H9 (cell line): Measurements from ENCODE around the gene OR8B4. TPM values are rescaled to one million over a fixed set of nuclear protein-coding genes. Genes with fewer than 3 reads are reported as not detected.

Source experiments
- DNase-seq: peaks from one replicate; pipeline ENCODE4 v3.0.0-alpha.2; 2017
- H2AFZ ChIP-seq: one replicate; pipeline ENCODE4 v1.6.1; 2013; ENCODE audit warnings: mild to moderate bottlenecking, low read length, control low read depth, moderate library complexity
- H2AK5ac ChIP-seq: 2 replicates; pipeline ENCODE4 v1.6.1; 2013; ENCODE audit warnings: low read length, control low read depth, mixed read lengths; ENCODE audit not compliant: insufficient read length
- H2BK120ac ChIP-seq: one replicate; pipeline ENCODE4 v1.6.1; 2013; ENCODE audit warnings: low read depth, mild to moderate bottlenecking, low read length, control low read depth, inconsistent platforms; ENCODE audit not compliant: poor library complexity, severe bottlenecking
- H2BK12ac ChIP-seq: 2 replicates; pipeline ENCODE4 v1.6.1; 2013; ENCODE audit warnings: low read length, control low read depth, mixed read lengths, low read depth; ENCODE audit not compliant: insufficient read length
- H2BK15ac ChIP-seq: 2 replicates; pipeline ENCODE4 v1.6.1; 2013; ENCODE audit warnings: low read depth, low read length, control low read depth
- H2BK20ac ChIP-seq: one replicate; pipeline ENCODE4 v1.6.1; 2013; ENCODE audit warnings: low read depth, mild to moderate bottlenecking, low read length, control low read depth, inconsistent platforms; ENCODE audit not compliant: poor library complexity, severe bottlenecking
- H2BK5ac ChIP-seq: 2 replicates; pipeline ENCODE4 v1.6.1; 2013; ENCODE audit warnings: low read length, control low read depth, mixed read lengths; ENCODE audit not compliant: insufficient read length
- H3K14ac ChIP-seq: 2 replicates; pipeline ENCODE4 v1.6.1; 2013; ENCODE audit warnings: low read length, control low read depth; ENCODE audit not compliant: insufficient read depth
- H3K18ac ChIP-seq: 2 replicates; pipeline ENCODE4 v1.6.1; 2013; ENCODE audit warnings: low read depth, mild to moderate bottlenecking, mixed read lengths, low read length, control low read depth; ENCODE audit not compliant: insufficient read length
- H3K23ac ChIP-seq: 2 replicates; pipeline ENCODE4 v1.6.1; 2013; ENCODE audit warnings: low read length, control low read depth, mixed read lengths, low read depth; ENCODE audit not compliant: insufficient read length
- H3K23me2 ChIP-seq: 2 replicates; pipeline ENCODE4 v1.6.1; 2013; ENCODE audit warnings: low read depth, mild to moderate bottlenecking, mixed read lengths, low read length, control low read depth; ENCODE audit not compliant: insufficient read length, poor library complexity, severe bottlenecking
- H3K27ac ChIP-seq: 2 replicates; pipeline ENCODE4 v1.5.1; 2013; ENCODE audit warnings: low read length, control low read depth, mixed read lengths, low read depth; ENCODE audit not compliant: insufficient read length
- H3K27me3 ChIP-seq: 2 replicates; pipeline ENCODE4 v1.6.1; 2013; ENCODE audit warnings: low read length, control low read depth, inconsistent platforms; ENCODE audit not compliant: insufficient read depth
- H3K4ac ChIP-seq: 2 replicates; pipeline ENCODE4 v1.6.1; 2013; ENCODE audit warnings: low read depth, mild to moderate bottlenecking, control low read depth, inconsistent platforms, low read length, moderate library complexity
- H3K4me1 ChIP-seq: 2 replicates; pipeline ENCODE4 v1.6.1; 2013; ENCODE audit warnings: low read length, control low read depth, inconsistent platforms; ENCODE audit not compliant: insufficient read depth
- H3K4me2 ChIP-seq: 2 replicates; pipeline ENCODE4 v1.6.1; 2013; ENCODE audit warnings: low read length, control low read depth, mixed read lengths; ENCODE audit not compliant: insufficient read length, insufficient read depth
- H3K56ac ChIP-seq: 2 replicates; pipeline ENCODE4 v1.6.1; 2013; ENCODE audit warnings: low read depth, mild to moderate bottlenecking, mixed read lengths, low read length, control low read depth; ENCODE audit not compliant: insufficient read length
- H3K79me1 ChIP-seq: 2 replicates; pipeline ENCODE4 v1.6.1; 2013; ENCODE audit warnings: low read depth, mild to moderate bottlenecking, moderate library complexity, low read length, control low read depth, inconsistent platforms; ENCODE audit not compliant: insufficient read depth, poor library complexity, severe bottlenecking
- H3K79me2 ChIP-seq: 2 replicates; pipeline ENCODE4 v1.6.1; 2013; ENCODE audit warnings: low read length, control low read depth, inconsistent platforms; ENCODE audit not compliant: insufficient read depth
- H3K9ac ChIP-seq: 2 replicates; pipeline ENCODE4 v1.6.1; 2013; ENCODE audit warnings: low read length, control low read depth, mixed read lengths; ENCODE audit not compliant: insufficient read length; ENCODE audit errors: extremely low read depth
- H3K9me3 ChIP-seq: one replicate; pipeline ENCODE4 v1.6.1; 2013; ENCODE audit warnings: low read depth, low read length, inconsistent platforms; ENCODE audit not compliant: control insufficient read depth
- H3T11ph ChIP-seq: one replicate; pipeline ENCODE4 v1.6.1; 2013; ENCODE audit warnings: mild to moderate bottlenecking, low read length, control low read depth, inconsistent platforms
- H4K20me1 ChIP-seq: one replicate; pipeline ENCODE4 v1.6.1; 2013; ENCODE audit not compliant: control insufficient read depth, insufficient read length, insufficient read depth
- H4K5ac ChIP-seq: 2 replicates; pipeline ENCODE4 v1.6.1; 2013; ENCODE audit warnings: low read depth, mild to moderate bottlenecking, mixed read lengths, low read length, control low read depth; ENCODE audit not compliant: insufficient read length
- H4K8ac ChIP-seq: replicated peaks from 2 replicates; pipeline ENCODE4 v1.6.1; 2013; ENCODE audit warnings: low read length, control low read depth, mixed read lengths, low read depth; ENCODE audit not compliant: insufficient read length
- H4K91ac ChIP-seq: 2 replicates; pipeline ENCODE4 v1.6.1; 2013; ENCODE audit warnings: low read depth, mild to moderate bottlenecking, moderate library complexity, mixed read lengths, low read length, control low read depth; ENCODE audit not compliant: insufficient read length
- H3K27ac Mint-ChIP-seq, 3 experiments: 2 replicates in 2 of 3; 3 replicates in 1 of 3; pipeline ENCODE4 v1.8.0; 2020 to 2021; ENCODE audit warnings: mixed read lengths in 3 of 3, mild to moderate bottlenecking in 1 of 3, moderate library complexity in 1 of 3
- H3K27me3 Mint-ChIP-seq: 2 replicates; pipeline ENCODE4 v1.8.0; 2021; ENCODE audit warnings: low read depth, mild to moderate bottlenecking, moderate library complexity, mixed read lengths
- H3K36me3 Mint-ChIP-seq, 3 experiments: 2 replicates in 2 of 3; 3 replicates in 1 of 3; pipeline ENCODE4 v1.8.0; 2020 to 2021; ENCODE audit warnings: low read depth in 3 of 3, mixed read lengths in 3 of 3; ENCODE audit not compliant: insufficient read depth in 1 of 3
- H3K4me1 Mint-ChIP-seq, 2 experiments: 2 replicates each; pipeline ENCODE4 v1.8.0; 2020; ENCODE audit warnings: mixed read lengths in 2 of 2
- H3K4me3 Mint-ChIP-seq, 2 experiments: 2 replicates in 1 of 2; 3 replicates in 1 of 2; pipeline ENCODE4 v1.8.0; 2020 to 2021; ENCODE audit warnings: mild to moderate bottlenecking in 2 of 2, mixed read lengths in 2 of 2, moderate library complexity in 1 of 2
- H3K9me3 Mint-ChIP-seq, 2 experiments: 2 replicates in 1 of 2; 3 replicates in 1 of 2; pipeline ENCODE4 v1.8.0; 2020; ENCODE audit warnings: mild to moderate bottlenecking in 2 of 2, mixed read lengths in 2 of 2, moderate library complexity in 1 of 2
- WGBS: extraction: QIAGEN DNeasy Blood & Tissue Kit; methylation state at CpG from one replicate; pipeline ENCODE4 v1.1.7; 2013; ENCODE audit warnings: missing lambda C conversion rate, low lambda C conversion rate, mixed read lengths; ENCODE audit not compliant: insufficient read length; ENCODE audit errors: extremely low coverage; 5-methylcytosine and 5-hydroxymethylcytosine counted together
- total RNA-seq: library from RNA; stranded (reverse); gene quantifications from 2 replicates; pipeline ENCODE4 v1.2.1, GENCODE V29; 2021
- TF ChIP-seq, protein P1 (sequence below): fragments of 200-600 bp; sonication (generic); conservative IDR thresholded peaks from 3 replicates; pipeline ENCODE4 v1.8.0; 2021; ENCODE audit warnings: antibody characterized with exemption, mild to moderate bottlenecking

Gene OR8B4
- total RNA-seq, 1 experiment from 2014 or later = not detected

DNA sequence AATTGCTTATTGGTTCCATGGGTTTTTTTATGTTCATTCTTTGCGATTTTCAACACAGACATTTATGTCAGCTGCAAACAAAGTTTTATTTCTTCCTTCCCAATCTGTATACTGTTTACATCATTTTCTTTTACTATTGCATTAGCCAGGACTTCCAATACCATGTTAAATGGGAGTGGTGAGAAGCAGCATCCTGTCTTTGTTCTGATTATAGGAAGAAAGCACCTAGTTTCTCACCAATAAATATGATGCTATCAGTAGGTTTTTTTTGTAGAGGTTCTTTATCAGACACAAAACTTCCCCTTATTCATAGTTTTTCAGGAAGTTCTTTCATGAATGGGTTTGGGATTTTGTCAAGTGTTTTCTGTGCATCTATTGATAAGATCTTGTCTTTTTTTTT lies 48.8 kb upstream of the OR8B4 start:
- H3K4me1 Mint-ChIP-seq = peaks cover 13 to 15% of the 10 kb centered on the region in 2 experiments
- H3K9me3 Mint-ChIP-seq = no peaks in the 10 kb centered on the region
- Histone ChIP-seq H2BK15ac (no peak overlapping the region), H3K14ac (no peak overlapping the region), H3K79me2 (no peaks in the 10 kb centered on the region), H3K4ac (no peak overlapping the region), H3K23me2 (no peaks in the 10 kb centered on the region), H3K18ac (no peak overlapping the region), H2BK5ac (no peak overlapping the region), H2BK12ac (no peak overlapping the region), H2AK5ac (no peak overlapping the region), H3K4me1 (no peaks in the 10 kb centered on the region), H3K27me3 (no peaks in the 10 kb centered on the region), H3K9me3 (no peaks in the 10 kb centered on the region), H3K4me2 (no peak overlapping the region), H2BK120ac (no peak overlapping the region), H3K27ac (no peak overlapping the region), H2BK20ac (no peak overlapping the region), H3K56ac (no peak overlapping the region), H3K9ac (no peak overlapping the region), H2AFZ (no peak overlapping the region), H4K5ac (no peak overlapping the region), H4K91ac (no peak overlapping the region), H3K79me1 (no peaks in the 10 kb centered on the region), H3K23ac (no peak overlapping the region), H4K8ac (no peak overlapping the region), H3T11ph (no peak overlapping the region), H4K20me1 (no peaks in the 10 kb centered on the region)
- H3K27me3 Mint-ChIP-seq = no peaks in the 10 kb centered on the region; the same call in 1 of the 2 replicates
- no peak for DNase-seq
- WGBS = no CpG with 5 or more reads among the region's 1 CpG
- TF ChIP-seq, protein P1, sequence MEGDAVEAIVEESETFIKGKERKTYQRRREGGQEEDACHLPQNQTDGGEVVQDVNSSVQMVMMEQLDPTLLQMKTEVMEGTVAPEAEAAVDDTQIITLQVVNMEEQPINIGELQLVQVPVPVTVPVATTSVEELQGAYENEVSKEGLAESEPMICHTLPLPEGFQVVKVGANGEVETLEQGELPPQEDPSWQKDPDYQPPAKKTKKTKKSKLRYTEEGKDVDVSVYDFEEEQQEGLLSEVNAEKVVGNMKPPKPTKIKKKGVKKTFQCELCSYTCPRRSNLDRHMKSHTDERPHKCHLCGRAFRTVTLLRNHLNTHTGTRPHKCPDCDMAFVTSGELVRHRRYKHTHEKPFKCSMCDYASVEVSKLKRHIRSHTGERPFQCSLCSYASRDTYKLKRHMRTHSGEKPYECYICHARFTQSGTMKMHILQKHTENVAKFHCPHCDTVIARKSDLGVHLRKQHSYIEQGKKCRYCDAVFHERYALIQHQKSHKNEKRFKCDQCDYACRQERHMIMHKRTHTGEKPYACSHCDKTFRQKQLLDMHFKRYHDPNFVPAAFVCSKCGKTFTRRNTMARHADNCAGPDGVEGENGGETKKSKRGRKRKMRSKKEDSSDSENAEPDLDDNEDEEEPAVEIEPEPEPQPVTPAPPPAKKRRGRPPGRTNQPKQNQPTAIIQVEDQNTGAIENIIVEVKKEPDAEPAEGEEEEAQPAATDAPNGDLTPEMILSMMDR = no peak
- H3K36me3 Mint-ChIP-seq = no peaks in the 10 kb centered on the region
- no peak overlapping the region for H3K4me3 Mint-ChIP-seq
- H3K27ac Mint-ChIP-seq = no peak overlapping the region
